Activated CD4-positive, alpha-beta T cell treated with anti-CD3 and anti-CD28 coated beads, Interleukin-2, Interleukin-4, amounts not matched to agents 100 ng/mL and 50 ng/mL, durations not matched to agents 16 hours and 8 hours (primary cell): Measurements from ENCODE around the gene TBC1D5.
"Not testable (repeated sequence)": the region's sequence is repeated elsewhere in the genome, so short reads cannot be mapped to it uniquely, and the experiment has no call there.

Experiments
- DNase-seq: peaks from one replicate; pipeline ENCODE4 v3.0.0-alpha.2; 2020; ENCODE audit warnings: low spot score

TBC1D5 gene

DNA sequence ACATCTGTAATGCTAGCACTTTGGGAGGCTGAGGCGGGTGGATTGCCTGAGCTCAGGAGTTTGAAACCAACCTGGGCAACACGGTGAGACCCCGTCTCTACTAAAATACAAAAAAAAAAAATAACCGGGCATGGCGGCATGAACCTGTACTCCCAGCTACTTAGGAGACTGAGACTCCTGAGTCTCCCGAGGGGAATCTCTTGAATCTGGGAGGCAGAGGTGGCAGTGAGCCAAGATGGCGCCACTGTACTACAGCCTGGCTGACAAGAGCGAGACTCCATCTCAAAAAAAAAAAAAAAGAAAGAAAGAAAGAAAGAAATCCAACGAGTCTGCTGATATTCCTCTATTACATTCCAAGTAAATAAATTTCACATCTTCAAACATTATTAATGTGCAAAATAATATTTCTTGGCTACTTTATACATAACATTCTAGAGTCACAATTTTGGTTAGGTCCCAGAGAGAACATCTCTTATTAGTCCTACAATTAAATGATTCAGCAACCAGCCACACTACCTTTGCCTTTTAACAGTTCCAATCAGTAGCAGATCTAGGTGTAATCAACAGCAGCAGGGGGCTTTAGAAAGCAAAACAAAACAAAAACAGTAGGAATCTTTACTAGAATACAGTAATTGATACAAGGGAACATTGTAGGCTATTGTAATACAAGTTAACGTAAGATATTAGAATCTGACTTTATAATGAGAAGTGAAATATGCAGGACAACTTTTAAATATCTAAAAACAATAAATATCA lies 195.8 kb downstream of the TBC1D5 start:
- DNase-seq, result no peak

DNA sequence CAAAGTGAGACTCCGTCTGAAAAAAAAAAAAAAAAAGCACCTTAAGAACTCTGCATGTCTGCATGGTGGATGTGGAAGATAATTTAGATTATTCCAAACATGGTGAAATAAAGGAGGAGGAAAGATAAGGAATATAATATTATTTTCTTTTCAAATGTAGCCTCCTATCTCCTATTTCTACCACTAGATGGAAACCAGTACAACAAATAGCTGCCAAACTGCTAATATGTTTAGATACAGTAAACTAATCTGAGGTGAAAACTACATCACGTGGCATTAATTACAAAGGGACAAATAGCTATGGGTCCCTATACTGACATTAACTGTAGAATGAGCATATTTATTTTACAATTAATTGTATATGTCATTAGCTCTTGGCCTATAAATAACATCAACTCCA lies 197.8 kb downstream of the TBC1D5 start:
- no peak for DNase-seq

DNA sequence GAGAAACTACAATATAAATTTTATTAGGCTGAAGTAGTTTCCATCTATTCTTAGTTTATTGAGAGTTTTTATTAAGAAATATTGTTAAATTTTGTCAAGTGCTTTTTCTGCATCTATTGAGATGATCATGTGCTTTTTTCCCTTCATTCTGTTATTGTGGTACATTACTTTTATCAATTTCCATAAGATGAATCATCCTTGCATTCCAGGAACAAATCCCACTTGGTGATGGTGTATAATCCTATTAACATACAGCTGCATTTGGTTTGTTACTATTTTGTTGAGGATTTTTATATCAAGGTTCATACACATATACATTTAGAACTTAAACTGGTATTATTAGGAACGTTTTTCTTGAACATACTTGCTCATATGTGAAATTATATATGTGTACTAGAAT lies 199.8 kb downstream of the TBC1D5 start:
- DNase-seq, result no peak

DNA sequence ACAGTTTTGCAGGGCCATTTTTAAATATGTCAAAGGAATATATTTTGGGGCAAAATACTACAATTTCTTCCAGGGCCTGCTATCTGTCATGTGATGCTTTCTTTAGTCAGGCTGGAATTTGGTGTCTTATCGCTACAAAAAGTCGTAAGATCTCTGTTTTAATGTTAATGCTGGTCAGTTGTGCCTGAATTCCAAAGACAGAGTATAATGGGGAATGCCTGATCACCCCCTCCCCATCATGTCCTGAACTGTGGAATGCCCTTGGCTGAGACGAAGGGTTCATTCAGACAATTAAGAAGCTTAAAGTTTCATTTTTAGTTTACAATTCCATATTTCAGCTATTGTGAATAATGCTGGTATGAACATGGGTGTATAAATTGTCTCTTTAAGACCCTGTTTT lies 203.0 kb downstream of the TBC1D5 start:
- no peak for DNase-seq

DNA sequence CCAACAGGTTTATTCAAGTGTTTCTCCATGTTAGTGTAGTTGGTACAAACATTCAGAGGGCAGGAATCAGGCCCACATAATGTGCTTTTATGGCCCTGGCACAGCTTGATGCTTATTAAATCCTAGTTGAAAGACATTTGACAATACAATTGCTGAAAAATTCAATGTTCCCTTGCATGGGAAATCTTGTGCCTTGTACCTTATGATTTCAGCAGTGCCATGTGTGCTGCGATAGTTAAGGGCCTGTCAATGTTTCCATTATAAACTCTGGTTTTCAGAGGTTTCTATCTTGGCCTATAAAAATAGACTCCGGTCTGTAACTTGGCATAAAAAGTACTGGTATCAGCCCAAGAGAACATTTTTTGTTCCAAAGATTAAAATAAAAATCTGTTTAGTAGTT lies 207.2 kb downstream of the TBC1D5 start:
- DNase-seq, result no peak

DNA sequence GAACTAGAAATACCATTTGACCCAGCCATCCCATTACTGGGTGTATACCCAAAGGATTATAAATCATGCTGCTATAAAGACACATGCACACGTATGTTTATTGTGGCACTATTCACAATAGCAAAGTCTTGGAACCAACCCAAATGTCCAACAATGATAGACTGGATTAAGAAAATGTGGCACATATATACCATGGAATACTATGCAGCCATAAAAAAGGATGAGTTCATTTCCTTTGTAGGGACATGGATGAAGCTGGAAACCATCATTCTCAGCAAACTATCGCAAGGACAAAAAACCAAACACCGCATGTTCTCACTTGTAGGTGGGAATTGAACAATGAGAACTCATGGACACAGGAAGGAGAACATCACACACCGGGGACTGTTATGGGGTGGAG lies 210.0 kb downstream of the TBC1D5 start:
- not testable (repeated sequence) for DNase-seq

DNA sequence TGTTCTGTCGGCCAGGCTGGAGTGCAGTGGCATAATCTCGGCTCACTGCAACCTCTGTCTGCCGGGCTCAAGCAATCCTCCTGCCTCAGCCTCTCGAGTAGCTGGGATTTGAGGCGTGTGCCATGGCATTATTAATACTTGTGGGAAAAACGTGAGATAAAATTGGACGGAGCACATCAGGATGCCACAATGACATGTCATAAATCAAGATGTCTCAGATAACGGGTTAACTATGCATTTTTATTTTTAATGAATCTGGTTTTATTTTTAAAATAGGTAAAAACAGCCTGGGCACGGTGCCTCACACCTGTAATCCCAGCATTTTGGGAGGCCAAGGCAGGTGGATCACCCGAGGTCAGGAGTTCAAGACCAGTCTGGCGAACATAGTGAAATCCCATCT lies 212.8 kb downstream of the TBC1D5 start:
- no peak for DNase-seq

DNA sequence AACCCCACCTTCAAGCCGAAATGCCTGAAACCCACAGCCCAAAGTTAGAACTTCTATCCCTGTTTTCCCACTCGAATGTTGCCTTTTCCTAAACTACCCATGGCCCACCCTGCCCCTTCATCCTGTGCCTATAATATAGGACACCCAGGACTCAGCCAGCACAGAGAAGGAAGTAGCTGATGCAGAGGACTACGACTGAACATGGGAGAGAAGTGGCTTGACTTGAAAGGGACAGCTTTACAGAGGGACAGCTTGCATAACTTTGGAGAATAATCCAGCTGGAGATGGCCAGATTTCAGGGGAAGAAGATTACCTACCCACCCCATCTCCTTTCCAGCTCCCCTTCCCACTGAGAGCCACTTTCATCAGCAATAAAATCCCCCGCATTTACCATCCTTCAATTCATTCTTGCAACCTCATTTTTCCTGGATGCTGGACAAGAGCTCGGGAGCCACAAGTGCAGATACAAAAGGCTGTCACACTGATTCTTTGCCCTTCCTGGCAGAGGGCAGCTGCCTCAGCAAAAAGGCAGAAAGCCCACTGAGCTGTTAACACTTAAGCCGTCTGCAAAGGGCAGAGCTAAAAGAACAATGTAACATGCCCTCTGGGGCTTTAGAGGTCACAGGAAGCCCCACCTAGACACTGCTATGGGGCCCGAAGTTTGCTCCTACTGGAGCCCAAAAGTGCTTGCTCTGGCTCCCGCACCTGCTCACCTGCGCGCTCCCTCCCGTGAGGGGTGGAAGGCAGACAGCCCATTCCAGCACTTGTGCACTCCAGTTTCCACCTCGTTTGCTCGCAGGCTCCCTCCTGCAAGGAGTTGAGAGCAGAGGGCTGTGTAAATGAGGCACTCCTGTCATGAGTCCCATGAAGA lies 224.0 kb downstream of the TBC1D5 start:
- DNase-seq, result no peak

DNA sequence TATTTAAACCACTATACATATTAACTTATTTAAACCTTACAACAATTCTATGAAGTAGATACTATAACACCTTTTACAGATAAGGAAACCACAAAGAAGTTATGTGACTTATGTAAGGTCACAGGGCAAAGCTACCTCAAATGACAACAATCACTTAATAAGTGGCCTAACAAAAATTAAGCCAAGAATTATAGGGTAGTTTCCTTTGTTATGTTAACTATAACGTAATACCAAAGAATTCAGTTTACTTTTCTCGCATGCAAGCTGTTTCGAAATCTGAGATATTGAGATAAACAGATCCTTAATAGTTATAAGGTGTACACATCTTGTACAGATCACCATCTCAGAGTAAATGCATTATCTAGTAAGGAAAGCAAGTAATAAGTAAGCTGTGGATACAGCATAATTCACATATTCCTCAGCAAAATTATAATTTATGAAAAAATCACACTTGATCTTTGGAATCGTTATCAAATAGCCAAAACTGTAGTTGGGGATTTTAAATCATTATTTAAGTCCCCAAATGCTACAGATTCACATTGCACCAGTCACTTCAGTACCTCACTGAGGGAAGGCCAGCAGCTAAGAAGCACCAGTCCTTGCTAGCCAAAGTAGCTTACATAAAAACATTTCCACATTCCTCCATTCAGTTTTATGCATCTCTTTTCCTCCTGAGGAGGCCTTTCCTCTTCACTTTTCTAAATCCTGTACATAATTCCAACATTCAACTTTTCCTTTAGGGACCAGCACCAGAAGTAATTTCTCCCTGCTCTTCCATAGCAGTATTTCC lies 226.8 kb downstream of the TBC1D5 start:
- no peak for DNase-seq

DNA sequence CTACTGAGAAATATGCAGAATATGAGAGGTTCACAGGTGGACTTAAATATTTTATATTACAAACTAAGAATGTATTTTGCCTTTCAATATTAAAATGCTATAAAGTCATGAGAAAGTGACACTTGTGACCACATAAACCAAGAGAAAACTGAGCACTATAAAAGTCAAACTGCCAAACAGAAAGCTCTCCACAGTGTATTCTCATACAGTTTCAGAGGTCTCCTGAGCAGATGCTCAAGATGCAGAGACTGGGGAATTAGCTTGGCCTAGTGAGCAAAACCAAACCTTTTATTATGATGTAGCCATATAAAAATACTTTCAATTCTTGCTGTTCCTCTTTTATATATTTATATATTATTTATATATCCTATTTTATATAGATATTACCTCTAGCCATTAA lies 227.8 kb downstream of the TBC1D5 start:
- no peak for DNase-seq

DNA sequence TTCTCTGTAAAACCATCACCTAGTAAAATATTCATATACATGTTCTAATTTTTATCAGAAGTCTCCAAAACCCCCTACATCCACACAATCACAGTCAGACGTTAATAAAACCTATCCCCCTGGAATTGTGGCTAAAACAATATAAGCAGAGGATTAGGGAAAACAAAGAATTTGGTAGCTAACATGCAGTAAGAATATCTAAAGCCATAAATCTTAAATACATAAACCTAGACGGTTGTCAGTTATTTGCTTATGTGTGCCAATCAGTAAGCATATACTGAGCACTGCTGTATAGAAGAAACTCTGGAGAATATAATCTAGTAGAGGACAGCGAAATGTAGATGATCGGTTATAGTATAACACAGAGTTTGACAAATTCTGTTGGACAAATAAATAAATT lies 232.2 kb downstream of the TBC1D5 start:
- no peak for DNase-seq

DNA sequence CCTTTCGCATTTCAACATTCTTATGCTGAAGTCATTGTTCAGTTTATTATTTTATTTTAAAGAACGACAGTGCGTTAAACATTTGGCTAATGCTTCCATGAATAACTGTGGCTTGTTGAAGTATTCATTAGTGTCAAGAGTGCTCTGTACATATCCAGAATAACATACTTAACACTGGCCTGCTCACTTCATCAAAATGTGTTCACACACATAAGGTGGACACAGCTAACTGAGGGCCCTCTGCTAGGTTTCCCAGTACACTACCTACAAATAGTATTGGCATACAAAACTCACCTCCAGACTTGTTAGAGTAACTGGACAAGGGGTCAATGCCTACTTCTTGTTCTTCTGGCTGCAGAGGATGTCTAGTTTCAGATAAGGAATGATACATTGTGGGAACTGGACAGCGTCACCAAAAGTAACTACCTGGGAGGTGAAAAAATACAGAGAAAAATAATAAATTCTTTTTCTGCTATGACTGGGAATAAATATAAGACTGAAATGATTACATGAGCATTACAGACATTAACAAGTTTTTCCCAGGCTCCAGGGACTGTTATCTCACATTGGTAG lies 234.2 kb downstream of the TBC1D5 start:
- no peak for DNase-seq

DNA sequence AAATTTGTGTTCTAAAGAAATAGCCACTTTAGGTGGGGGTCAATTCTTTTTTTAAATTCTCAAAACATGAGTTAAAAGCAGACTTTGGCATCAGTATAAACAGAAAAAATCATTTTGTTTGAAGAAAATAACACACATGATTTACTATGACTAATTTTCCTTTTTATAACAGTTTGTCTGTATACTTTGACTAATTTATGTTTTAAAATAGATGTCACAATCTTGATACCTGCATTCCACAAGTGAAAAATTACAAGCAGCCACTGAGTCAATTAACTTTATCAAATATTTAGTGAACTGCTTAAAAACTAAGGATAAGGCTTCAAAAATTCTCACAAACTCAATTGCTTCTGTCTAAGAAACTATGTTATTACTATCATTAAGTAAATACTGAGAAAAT lies 235.0 kb downstream of the TBC1D5 start:
- DNase-seq, result no peak

DNA sequence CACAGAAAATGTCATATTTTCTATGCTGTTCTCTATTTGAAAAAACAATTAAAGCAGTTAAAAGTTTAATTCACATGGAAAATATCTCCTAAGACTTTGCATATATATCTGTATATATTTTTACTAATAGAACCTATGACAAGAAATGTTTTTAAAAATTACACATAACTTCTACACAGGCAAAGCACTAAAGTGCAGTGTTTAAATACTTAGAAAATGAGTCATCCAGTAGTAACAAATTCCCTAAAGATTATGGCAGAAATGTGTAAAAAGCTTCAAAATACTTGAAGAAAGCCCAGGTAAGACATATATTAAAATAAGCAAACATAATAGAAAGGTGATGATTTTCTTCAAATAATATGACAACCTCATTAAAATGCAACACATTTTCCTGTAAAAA lies 236.6 kb downstream of the TBC1D5 start:
- DNase-seq, result no peak

DNA sequence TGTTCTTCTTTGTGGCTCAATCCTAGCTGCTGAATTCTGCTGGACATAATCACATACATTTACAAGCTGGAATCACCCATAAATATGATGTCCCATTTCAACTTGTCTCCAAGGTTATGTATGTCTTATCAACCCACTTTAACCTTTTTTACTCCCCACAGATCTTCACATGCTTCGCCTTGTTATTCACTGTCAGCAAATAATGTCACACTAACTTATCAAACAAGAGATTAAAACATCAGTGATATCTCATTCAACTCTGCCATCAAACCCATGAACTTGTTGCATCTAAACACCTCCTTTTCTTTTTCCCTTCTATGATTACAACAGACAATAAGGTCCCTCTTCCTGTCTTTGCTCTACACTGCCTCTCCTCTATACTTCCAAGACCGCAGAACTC lies 240.7 kb downstream of the TBC1D5 start:
- DNase-seq, result no peak

DNA sequence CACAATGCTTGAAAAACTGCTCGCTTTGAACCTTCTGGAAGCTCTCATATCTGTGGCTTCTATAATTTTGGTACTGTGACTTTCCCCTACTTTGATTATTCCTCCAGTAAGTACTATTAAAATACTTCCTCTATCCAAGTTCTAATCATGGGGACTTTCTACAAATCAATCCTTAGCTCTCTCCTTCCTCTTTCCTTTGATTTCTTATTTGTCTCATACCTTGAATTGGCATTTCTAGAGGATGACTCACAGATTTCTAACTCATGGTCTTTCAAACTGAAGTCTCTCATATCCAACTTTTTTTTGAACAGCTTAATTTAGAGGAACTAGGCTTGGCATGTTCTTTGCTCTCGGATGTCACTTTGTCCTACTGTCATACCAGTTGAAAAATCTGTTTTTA lies 241.8 kb downstream of the TBC1D5 start:
- no peak for DNase-seq

DNA sequence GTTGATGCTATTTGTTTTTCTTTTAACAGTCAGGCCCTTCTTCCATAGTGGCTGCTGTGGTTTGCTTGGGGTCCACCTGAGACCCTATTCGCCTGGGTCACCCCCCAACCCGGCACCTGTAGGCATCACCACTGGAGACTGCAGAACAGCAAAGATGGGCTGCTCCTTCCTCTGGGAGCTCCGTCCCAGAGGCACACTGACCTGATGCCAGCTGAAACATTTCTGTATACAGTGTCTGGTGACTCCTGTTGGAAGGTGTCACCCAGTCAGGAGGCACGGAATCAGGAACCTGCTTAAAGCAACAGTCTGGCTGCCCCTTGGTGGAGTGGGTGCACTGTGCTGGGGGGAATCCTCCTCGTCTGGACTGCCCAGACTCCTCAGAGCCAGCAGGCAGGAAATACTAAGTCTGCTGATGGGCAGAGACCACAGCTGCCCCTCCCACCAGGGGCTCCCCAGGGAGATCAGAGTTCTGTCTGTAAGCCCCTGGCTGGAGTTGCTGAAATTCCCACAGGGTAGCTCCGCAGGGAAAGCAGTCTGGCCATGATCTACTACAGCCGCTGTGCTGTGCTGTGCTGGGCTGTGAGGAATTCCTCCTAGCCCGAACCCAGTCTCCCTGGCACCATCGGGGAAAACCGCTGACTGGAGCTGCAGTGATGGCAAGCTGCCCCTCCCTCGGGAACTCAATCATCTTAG lies 248.2 kb downstream of the TBC1D5 start:
- no peak for DNase-seq

DNA sequence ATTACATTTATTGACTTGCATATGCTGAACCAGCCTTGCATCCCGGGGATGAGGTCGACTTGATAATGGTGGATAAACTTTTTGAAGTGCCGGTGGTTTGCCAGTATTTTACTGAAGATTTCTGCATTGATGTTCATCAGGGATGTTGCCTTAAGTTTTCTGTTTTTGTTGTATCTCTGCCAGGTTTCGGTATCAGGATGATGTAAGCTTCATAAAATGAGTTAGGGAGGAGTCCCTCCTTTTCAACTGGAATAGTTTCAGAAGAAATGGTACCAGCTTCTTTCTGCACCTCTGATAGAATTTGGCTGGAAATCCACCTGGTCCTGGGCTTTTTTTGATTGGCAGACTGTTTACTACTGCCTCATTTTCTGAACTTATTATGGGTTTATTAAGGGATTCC lies 250.8 kb downstream of the TBC1D5 start:
- no peak for DNase-seq

DNA sequence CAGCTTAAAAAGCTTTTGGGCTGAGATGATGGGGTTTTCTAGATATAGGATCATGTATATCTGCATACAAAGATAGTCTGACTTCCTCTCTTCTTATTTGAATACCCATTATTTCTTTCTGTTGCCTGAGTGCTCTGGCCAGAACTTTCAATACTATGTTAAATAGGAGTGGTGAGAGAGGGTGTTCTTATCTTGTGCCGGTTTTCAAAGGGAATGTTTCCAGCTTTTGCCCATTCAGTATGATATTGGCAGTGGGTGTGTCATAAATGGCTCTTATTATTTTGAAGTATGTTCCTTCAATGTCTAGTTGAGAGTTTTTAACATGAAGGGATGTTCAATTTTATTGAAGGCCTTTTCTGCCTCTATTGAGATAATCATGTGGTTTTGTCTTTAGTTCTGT lies 251.2 kb downstream of the TBC1D5 start:
- not testable (repeated sequence) for DNase-seq

DNA sequence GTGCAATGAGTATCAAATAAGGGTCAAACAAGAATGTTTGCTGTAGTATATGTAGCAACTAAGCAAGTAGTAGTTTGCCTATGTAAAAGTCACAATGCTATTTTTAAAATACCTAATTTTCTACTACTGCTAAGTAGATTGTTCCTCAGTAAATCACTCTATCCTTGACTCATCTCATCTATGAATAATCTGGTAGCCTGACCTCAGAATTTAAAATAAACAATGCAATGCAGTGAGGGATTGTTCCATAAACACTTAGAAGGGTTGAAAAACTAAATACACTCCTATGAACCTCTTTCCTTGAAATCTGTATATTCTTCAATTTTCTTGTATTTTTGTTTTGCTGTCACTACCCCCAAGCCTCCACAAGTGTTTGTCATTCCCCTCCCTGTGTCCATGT lies 253.3 kb downstream of the TBC1D5 start:
- DNase-seq, result no peak

DNA sequence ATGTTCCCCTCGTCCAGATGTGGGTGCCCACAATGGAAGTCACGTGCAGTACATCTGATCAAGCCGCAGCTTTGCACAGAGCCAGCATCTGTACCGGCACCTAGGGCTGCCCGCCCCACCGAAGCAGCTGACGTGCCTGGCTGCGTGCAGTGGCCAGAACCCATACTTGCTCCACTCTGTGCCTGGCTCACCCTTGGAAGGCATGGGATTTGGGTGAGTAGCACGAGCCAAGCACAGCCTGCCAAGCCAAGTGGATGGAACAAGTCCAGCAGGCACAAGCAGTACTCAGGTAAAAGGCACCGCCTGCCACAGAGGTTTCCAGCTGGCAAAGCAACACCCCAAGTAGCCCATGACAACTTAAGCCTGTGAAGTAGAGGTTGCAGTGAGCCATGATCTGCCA lies 261.3 kb downstream of the TBC1D5 start:
- DNase-seq, result no peak
